Activated CD8-positive, alpha-beta memory T cell treated with anti-CD3 and anti-CD28 coated beads, Interleukin-2, amount 50 U/mL, for 4 hours (primary cell): Measurements from ENCODE around the gene BACE2.
"Not testable (repeated sequence)": the region's sequence is repeated elsewhere in the genome, so short reads cannot be mapped to it uniquely, and the experiment has no call there.

Source experiments
- DNase-seq: peaks from one replicate; pipeline ENCODE4 v3.0.0-alpha.2; 2020

The BACE2 gene

DNA sequence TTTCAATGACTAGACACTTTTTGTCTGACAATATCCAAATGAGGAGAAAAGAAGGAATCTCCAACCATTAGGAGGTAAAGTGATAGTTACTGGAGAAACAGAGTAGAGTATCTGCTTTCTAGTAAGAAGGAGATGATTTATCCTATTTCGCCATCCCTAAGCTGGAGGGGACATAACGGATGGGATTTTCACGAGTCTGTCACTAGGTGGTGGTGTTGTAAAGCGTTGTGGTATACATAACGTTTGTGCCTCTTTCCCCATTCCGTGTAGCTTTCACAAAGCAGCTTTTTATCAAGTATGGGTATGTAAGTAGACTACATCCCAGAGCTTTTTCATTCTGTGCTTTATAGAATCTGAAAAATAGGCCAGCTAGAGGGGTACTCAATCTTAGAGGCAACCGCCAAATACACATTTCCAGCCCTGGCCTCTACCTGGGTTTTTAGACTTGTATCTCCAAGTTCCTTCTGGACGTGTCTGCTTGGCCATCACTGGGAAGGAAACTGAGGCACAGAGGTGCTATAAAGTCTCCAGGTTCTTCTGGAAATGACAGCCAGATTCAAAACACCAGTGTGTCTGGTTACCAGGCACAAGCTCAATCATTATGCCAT lies 115.4 kb downstream of the BACE2 start:
- DNase-seq: peak; percentile 33

DNA sequence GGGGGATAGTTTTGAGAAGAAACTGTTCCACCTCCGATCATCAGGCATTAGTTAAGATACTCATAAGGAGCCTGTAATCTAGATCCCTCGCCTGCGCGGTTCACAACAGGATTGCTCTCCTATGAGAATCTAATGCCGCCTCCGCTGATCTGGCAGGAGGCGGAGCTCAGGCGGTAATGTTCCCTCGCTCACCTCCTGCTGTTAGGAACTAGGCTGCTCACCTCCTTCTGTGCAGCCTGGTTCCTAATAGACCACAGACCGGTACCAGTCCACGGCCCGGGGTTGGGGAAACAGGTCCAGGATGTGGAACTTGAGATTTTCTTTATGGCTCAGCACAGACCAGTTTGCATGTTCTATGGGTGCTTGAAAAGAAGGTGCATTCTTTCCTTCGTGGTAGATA lies 121.5 kb downstream of the BACE2 start:
- no peak for DNase-seq

DNA sequence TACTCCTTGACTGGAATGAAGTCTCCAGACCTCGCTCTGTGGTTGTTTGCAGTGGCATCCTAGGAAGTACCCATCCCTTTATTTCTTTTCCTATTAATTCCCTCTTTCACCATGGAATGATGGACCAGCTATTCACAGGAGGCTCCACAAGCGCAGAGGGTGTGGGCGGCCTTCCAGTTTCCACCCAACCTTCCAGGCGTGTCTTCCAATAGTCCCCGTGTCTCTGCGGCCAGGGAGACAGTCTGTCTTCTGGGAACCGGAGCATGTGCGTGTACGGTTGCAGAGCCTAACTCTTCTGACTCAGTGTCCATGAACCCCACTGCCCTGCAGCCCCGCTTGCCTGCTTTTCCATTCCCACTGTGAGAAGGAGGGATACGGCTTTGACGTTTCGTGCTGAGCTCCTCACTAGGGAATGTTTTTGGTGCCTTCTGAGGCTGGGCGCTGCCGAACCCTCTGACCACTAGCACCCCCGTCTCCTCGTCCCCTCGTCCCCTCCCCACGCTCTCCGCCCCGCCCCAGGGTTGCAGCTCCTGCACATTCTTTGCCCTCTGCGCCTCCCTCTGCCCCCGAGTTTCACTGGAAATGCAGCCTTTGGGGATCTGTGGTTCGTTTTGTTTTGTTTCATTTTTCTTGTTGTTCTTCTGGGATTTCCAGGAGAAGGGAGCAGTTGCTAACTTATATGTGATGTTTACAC lies 122.3 kb downstream of the BACE2 start:
- no peak for DNase-seq

DNA sequence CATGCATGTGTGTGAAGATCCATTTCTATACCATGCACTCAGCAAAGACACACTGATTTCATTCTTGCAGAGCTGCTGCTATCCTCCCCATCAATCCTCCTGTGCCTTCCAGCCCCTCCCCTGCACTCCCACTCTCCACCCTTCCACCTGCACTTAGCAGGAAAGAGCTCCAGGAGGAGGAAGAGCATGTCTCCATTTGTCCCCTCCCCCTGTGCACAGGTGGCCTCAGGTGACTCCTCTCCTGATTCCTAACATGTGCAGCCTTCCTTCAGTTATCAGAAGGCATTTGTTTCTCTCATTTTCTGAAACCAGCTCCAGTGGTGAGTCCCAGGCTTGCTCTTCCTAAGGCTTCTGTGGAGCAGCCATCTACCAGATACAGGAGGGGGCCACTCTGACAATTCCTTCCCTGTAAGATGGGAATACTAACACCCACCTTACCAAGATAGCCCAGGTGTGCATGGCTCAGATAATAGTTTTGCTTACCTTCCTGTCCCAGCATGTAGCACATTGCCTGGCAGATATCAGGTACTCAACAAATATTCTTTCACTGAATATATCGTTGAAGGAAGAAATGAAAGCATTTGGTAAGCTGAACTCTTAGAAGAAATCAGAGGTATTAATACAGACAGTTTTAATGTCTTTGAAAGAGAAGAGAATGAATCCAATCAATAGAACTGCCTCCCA lies 126.7 kb downstream of the BACE2 start:
- DNase-seq: no peak

DNA sequence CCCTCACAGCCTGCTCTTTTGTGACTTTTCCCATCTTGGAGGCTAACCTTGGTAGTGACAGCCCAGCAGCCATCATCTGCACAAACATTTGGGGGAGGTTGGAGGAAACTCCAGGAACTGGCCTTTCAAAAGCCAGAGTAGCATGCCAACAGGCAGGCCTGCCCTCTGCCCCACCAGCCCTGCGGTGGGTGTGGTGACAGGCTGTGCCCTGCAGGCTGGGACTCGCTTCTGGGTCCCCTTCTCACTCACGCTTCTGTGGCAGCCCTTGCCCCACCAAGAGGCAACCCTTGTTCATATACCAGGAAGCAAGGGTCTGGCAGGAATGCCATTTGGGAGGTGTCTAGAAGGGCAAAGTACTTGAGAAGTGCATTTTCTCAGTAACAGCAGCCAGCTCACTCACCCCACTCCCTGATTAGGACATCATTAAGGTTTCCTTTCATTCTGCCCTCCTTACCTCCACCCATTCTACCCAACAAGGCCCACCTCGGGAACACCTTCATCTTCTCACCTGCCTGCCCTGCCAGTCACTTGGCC lies 127.8 kb downstream of the BACE2 start:
- DNase-seq: no peak

DNA sequence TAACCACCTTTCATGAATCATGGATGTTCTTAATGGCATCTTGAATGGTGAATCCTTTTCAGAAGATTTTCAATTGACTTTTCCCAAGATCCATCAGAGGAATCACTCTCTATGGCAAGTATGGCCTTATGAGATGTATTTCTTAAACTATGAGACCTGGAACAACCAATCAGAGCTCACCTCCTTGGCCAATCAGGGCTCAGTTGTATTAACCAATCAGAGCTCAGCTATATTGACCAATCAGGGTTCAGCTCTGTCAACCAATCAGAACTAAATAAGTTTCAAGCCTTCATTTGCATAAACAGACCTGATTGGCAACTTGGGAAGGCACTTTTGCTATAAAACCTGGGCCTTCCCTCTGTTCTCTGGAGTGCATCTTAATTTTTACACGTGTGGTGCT lies 135.0 kb downstream of the BACE2 start:
- DNase-seq: no peak

DNA sequence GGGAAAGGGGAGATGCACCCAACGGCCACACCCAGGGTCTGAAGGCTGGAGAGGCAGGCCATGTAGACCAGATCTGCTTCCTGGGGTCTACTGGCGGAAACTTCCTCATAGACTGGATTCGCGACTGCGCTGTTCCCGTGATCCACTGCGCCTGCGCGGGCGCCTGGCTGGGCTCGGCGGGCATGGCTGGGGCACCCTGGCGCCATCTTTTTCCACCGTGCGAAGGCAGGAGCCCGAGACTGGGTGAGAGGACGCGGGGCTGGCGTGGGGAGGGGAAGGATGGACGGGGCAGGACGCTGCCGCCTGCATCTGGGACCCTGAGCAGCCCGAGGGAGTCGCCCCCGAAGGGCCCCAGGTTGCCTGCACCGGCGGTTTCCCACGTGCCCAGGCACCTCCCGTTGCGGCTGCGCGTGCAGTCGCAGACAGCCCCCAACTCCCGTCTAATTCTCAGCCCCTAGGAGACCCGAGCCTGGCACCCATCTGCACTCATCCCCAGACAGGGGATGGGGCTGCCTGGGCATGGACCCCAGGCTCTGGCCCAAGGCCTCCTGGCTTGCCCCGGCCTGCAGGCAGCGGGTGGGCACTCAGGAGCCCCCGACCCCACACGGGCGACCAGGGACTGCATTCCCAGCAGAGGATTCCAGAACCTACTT lies 136.2 kb downstream of the BACE2 start:
- no peak for DNase-seq

DNA sequence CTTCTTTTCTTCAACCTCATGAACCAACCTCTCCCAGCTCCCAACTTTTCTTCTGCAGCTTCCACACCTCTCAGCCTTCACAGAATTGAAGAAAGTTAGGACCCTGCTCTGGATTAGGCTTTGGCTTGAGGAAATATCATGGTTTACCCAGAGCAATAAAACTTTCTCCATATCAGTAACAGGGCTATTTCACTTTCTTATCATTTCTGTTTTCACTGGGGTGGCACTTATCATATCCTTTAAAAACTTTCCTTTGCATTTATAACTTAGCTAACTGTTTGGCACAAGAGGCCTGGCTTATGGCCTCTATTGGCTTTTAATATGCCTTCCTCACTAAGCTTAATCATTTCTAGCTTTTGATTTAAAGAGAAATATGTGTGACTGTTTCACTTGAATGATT lies 139.3 kb downstream of the BACE2 start:
- DNase-seq: no peak

DNA sequence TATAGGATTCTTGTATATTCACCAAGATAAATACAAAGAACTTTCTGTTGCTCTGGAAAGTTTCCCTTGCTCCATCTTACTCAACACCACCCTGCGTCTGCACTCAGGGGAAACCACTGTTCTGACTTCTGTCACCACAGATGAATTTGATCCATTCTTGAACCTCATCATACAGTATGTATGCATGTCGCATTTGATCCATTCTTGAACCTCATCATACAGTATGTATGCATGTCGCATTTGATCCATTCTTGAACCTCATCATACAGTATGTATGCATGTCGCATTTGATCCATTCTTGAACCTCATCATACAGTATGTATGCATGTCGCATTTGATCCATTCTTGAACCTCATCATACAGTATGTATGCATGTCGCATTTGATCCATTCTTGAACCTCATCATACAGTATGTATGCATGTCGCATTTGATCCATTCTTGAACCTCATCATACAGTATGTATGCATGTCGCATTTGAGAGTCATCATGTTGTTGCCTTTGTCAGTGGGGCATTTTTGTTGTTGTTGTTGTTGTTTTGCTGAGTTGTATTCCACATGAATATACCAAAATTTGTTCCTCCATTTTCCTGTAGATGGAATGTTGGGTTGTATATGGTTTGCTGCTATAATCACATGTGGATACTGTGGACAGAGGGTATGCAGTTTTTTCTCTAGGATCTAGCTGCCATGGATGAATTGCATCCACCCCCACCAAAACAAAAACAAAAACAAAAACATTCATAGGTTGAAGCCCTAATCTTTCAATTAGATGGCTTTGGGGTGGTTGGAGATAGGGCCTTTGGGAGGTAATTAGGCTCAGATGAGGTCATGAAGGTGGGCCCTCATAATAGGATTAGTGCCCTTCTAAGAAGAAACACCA lies 145.6 kb downstream of the BACE2 start:
- not testable (repeated sequence) for DNase-seq

DNA sequence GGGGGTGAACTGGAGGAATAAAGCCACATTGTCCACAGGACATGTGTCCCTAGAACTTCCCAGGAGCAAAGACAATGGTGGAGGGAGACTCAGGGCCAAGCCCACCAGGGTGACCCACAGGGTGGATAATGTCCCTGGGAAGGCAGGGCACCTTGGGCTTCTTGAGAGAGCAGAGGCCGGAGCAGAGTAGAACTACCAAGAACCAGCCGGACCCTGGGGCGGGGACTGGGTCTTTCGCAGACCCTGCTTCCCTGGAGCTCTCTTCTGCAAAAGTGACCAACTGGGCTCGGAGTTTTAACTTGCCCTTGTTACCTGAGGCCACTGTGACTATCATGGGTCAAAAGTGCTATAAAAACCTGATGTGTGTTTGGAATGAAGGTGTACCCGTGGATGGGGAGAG lies 147.8 kb downstream of the BACE2 start:
- no peak for DNase-seq

DNA sequence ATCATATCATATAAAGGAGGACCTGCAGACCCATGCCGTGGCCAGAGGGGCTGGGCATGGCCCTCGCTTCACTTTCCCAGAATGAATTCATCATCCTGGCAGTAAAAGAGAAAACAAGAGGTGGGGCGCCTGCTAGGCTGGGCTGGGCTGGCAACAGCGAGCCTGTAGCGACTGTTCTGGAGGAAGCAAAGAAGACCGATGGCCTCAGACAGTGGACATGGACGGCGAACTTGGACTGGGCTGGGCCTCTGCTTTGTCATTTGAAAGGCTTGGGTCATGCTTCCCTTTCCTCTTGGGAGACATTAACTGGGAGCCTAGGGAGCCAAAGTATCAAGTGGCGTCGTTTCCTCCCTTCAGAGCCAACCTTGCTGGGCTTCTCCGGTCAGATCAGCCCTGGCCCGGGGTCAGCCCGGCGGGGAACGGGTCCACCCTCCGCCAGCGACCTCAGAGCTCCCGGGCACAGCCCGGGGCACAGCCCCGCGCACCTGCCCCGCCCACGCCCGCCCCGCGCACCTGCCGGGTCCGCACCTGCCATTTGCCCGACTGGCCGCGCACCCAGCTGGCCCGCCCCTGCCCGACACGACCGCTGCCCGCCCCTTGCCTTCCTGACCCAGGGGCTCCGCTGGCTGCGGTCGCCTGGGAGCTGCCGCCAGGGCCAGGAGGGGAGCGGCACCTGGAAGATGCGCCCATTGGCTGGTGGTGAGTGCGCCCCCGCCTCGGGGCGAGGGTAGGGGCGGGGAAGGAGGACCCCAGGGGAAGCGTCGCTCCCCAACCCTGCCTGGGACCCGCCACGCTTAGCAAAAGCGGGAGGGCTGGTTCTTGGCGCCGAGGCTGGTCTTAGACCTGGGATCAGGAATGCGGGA lies 148.5 kb downstream of the BACE2 start, which contains the start of gene FAM3B:
FAM3B (plus strand) TSS at position 602 of the 863 bp plus-strand sequence; CDS start at position 681, 79 bp downstream.
- DNase-seq: no peak

DNA sequence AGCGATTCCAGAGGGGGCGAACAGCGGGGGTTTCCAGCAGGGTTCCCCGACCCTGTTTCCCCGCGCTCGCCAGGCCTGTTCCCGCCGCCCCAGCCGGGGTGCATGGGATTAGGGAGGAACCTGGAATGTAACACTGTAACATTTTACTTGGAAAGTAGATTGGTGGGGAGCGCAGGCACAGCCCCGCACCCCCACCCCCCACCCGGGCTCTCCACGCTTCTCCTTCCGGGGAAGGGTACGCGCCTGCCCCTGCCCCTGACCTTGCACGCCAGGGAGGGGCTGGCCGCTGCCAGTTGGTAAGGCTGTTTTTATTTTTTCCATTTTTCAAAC lies 149.1 kb downstream of the BACE2 start:
- no peak for DNase-seq

DNA sequence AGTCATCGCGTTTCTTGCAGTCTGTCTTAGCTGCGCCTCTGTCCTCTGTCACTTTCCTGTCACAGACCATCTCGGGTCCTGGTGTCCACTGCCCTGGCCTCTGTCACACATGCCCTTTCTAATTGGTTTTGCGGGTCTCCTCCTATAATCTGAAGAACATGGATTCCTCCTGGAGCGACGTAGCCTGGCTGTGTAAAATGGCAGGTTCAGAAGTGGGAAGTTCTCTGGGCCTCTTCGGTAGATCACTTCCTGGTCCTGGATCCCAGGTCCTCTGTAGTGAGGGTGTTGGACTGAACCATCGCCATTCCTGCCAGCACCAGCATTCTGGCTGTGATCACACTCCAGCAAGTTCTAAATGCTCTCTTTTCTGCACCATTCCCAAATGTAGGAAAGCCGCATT lies 149.5 kb downstream of the BACE2 start:
- DNase-seq: no peak

DNA sequence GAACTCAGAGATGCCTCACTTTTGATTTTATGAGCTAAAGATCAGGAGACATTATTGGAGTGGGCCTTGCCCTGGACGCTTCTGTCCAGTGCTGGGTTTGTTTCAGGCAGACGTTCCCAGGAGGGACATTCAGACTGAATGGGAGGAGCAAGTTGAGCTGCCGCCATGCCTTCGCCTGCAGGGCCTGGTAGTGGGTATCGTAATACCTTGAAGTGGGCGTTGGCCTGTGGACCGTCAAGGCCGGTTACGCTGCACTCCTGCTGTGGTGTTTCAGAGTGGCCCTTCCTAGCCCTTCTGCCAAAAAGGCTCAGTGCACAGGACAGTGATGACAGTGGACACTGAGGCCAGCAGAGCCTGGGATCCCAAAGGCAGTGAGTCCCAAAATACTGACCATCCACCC lies 150.3 kb downstream of the BACE2 start:
- DNase-seq: no peak

DNA sequence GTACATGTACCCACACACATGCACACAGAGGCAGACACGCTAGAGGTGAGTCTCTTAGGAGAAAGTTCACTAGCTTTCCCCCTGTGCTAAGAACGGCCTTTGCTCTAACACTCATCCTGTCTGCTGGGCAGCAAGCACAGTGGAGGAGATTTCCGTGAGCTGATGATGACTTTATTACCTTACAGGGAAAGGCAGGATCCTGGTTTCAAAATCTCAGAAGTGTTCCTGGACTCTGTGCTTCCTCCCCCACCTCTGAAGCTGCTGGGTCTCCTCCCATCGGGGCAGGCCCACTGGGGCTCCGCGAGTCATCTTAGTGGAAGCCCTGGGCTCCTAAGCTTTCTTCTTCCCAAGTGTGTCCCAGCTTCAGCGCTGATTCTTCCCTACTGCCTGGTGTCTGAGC lies 151.3 kb downstream of the BACE2 start:
- no peak for DNase-seq

DNA sequence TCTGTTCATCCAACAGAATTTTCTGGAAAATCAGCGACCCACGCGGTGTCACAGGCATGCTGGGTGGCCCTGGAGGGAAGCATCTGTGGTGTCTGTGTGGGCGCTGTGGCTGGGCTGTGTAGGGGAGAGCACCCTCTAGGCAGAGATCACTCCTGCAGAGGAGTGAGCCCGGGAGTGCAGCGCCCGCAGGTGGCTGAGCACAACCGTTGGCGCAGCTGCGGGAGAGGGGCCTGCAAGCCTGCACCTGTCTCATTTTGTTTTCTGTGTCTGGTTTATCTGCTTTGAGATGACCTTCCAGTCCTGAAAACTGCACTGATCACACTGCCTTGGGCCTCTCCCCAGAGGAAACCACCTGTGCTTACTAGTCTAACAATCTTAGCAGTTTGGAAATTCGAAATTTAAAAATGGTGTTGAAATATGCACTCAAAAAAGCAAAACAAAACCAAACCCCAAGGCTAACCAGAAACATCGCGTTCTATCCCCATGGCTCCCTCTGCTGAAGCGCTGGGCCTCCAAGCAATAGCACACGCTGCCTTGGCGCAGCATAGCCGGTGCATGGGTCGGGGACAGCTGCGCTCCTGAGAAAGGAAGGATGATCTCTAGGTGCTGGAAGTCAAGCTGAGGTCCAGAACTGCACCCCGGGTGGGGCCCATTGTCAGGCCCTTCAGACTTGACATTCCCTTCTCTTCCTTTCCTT lies 153.4 kb downstream of the BACE2 start:
- DNase-seq: no peak

DNA sequence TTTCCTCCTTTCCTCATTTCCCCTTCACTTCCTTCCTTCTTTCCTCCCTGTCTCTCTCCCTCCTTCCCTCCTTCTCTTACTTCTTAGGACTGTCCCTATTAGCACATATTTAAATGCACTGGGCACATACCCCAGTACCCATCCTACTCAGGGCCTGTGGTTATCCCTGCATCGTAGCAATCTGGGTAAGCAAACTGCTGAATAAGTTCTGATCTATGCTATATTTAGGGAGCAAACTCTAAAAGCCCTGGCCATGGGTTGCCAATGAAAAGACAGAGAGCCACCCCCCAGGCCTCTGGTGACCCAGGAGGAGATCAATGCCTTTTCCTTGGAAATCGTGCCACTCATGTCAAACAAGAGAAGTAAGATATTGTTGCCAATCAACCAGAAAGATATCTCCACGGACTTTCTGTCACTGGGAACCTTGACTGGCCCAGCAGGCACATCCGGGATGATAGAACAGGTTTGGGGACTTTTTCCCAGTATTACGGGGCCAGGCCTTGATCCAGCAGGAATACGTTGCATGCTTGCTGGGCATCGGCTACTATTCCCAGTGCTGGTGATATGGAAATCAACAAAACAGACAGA lies 154.0 kb downstream of the BACE2 start:
- no peak for DNase-seq

DNA sequence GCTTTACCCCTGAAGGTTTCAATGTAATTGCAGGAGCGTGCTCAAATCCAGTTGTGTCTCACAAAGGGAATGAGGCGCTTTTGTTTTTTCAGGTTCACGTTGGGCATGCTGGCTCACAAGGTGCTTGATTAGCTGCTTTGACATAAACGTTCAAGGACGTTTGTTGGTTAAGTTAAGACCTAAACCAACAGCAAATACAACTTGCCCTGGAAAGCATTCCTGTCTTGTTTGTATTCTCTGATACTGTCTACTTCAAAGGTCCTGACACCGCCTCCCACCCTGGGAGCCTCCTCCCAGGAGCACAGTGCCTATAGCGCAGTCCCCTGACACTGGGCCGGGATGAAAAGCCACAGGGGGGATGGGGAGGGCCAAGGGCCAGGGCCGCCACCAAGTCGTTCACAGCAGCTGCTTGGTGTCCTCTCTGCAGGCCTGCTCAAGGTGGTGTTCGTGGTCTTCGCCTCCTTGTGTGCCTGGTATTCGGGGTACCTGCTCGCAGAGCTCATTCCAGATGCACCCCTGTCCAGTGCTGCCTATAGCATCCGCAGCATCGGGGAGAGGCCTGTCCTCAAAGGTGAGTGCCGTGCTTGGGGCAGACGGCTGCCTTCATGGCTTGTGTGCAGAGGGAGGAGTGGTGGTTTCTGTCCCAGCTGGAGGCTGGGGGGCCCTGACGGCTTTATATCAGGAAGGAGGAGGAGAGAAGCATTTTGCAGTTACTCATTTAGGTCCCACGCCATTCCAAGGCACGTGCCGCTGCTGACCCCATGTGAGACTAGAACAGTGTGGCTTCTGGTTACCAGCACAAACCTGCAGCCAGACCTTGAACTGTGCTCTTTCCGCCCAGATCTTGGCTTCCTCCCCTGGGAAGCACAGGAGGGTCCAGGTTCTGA lies 154.8 kb downstream of the BACE2 start:
- no peak for DNase-seq

DNA sequence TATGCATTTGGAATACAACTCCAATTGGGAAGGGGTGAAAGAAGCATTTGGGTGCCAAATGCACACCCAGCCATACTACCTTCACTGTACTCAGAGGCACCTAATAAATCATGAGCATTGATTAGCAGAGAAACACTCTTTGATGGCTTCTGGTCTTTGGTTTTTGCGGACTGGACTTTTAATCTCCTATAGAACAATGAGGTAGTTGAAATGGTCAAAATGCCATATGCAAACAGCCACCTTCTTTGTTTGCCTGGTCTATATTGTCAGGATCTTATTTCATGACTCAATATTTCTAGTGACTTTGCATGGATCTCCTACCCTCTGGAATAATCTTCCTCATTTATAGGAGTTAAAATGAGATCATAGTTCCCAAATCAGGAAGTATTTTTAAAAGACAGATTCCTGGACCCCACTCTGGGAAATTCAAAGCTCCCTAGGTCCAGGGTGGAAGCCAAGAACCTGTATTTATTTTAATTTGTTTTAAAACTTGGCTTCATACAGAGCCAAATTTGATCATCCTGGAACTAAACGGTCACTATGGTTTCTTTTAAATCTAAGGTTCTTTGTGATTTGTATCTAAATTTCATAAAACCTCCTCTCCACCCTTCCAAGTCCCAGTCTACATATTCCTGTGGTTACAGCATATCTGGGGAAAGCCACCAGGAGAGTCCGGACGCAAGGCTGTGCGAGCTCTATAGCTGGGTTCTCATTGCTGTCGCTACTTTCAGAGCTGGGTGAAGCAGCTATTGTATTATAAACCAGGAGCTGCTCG lies 157.4 kb downstream of the BACE2 start:
- DNase-seq: no peak
